NCI-H748 treated with DMSO at 0.1 percent for 48 hours (cell line): ENCODE measurements around the gene MSRB3.
A peak's percentile ranks its signal among the peaks of the same experiment; 100 is the strongest.
"Not testable (repeated sequence)": the region's sequence is repeated elsewhere in the genome, so short reads cannot be mapped to it uniquely, and the experiment has no call there.

Experiments
- DNase-seq: peaks from one replicate; lab custom pipeline; 2025; lab: John Stamatoyannopoulos, UW

MSRB3 gene

DNA sequence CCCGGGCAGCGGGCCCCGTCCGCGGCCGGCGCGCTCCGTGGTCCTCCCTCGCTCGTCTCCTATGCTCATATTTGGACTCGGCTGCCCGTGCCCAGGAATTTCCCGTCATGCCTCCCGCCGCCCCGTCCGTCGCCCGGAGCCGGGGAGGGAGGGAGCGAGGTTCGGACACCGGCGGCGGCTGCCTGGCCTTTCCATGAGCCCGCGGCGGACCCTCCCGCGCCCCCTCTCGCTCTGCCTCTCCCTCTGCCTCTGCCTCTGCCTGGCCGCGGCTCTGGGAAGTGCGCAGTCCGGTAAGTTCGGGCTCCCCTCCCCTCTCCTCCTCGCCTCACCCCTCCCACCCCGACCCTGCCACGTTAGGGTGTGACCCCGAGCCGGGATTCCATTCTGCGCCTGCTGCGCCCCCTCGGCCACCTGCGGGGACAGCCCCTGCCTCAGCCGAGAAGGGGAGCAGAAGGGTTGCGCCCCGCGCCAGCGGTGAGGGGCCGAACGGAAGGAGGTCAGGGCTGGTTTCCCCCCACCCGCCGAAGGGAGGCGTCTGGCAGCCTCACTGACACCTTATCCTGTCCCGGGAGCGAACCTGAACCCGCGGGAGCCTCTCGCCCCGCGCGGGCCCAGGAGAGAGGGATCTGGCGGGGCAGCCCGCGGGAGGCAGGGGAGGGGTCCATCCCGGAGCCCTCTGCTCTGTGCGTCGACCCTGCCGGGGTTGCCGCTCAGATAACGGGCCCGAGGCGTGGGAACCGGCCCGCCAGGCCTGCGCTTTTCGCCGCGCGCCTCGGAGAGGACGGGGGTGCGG lies at the start of gene MSRB3:
TSS of gene MSRB3 (plus strand) at position 108 of the 793 bp plus-strand sequence. CDS start 29,897 bp downstream, outside the sequence.
- peak; percentile 5 for DNase-seq

DNA sequence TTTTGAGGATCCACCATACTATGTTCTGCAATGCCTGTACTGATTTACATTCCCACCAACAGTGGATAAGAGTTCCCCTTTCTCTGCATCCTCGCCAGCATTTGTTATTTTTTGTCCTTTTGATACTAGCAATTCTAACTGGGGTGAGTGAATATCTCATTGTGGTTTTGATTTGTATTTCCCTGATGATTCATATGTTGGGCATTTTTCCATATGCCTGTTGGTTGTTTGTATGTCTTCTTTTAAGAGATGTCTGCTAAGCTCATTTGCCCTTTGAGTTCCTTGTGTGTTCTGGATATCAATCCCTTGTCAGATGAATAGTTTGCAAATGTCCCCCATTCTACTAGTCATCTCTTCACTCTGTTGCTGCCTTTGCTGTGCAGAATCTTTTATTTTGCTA lies 49.0 kb upstream of the MSRB3 start:
- no peak for DNase-seq

DNA sequence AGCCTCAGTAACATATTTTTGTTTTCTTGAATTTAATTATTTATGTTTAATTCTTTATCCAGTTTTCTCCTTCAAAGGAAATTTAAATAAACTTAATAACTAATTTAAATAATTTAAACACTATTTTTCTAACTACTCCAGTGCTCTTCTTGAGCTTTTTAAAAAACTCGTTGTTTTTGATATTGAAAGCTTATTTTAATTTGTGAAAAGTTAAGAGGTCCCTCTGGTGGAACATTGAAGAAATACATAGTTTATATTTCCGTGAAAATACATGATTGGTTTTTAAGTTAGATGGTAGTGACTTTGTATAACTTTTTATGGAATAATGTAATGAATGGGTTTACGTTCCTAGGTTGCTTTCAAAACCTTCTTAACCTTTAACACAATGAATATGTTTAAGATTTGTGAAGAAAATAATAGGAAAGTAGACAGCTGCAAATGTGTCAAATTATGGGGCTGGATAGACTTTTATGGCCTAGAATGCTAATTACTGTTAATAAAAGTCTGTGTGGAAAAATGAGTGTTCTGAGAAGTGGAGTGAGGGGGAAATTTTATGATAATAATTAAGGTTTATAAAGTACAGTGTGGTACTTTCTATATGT lies 45.9 kb upstream of the MSRB3 start:
- DNase-seq = no peak

DNA sequence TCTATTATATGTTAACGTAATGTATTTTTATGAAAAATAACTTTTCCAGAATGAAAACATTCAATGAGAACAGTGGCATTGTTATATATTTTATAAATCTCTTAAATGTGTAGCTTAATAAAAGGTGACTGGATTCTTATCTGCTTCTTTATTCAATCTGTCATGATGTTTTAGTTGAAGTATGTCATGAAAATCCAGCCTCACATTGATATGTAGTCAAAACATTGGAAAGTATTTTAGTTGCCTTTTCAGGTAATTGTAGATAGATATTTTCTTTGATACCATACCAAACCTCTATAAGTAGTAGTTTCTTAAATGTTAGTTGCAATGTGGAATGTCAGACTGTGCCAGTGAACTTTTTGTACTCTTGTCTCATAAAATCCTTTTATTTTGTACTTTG lies 41.3 kb upstream of the MSRB3 start:
- DNase-seq = no peak

DNA sequence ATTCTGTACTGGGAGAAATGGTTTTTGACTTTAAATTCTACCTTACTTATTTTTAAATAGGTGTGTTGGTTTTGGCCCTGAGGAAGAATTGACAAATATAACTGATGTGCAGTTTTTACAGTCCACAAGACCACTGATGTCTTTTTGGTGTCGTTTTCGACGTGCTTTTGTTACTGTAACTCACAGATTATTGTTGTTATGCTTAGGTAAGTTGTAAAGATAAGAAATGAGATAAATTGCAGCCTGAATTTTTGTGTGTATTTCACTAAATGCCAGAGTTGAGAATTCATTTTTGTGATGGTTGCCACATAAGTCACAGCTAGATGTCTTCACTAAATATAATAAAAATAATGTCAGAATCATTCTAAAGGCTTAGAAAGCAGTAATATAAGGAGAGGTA lies 39.9 kb upstream of the MSRB3 start:
- no peak for DNase-seq

DNA sequence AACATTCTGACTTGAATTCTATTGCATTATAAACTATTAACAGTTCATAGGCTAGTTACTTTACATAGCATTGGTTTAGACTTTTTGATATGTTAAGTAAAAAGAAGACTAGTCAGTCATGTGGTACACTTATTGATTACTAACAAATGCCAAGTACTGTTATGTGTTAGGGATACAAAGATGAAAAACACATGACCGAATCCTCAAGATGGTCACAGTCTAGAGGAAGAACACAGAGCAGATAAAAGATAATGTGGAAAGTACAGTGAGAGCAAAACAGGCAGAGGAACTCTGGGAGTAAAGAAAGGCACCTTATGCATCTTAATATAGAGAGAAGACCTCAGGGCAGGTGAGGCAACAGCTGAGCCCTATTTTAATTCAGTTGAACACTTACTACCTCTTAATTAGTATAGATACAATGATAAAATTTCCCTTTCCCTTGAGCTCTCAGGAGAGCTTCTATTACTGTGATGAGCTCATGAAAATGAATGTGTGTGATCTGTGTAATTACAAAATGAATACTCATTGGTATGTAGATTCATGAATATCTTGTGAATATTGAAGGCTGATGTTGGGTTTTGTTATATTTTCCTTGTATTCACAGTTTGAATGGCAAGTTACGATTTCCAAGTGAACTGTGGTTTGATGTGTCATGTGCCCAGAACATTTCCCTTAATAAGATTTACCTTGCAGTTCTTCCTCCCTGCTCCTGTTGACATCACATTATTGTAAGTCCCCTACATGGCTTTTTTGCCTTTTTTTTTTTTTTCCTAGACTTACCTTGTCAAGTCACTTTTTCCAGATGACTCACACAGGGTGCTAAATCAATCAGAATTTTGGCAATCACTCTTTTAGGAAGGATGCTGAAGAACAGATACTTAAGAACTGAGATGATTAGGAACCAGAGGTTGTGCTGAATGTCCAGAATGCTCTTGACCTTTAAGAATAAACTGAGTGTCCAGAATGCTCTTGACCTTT lies 29.5 kb upstream of the MSRB3 start:
- no peak for DNase-seq

DNA sequence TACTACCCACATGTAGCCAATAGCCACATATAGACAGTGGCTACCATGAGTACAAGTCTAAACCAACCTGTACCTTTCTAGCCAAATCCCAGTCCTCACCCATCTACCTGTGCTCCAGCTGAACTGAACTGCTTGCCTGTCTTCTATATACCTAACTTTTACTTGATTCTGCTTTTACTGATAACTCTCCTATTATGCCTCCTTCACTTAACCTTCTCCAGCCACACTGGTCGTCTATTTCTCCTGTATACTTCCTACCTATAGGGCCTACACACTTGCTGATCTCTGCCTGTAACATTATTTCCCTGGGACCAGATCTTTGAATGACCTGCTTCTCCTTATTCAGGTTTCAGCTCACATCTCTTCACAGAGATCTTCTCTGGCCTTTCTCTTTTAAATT lies 26.0 kb upstream of the MSRB3 start:
- DNase-seq = no peak

DNA sequence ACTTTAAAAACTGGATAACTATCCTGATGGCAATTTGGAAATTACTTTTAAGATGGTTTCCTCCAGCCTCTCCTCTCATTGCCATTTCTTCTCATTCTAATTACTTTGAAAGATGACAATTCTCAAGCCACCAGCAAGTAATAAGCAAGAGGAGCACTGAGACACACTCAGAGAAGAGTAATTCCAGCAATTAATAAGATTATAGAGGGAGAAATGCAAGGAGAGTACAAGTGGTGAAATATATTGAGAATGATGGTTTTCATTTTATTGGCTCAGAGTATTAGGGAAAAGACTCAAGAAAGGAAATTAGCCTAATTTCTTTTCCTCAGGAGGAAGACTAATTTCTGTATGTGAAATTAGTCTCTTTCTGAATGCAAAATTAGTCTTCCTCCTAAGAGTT lies 20.5 kb upstream of the MSRB3 start:
- no peak for DNase-seq

DNA sequence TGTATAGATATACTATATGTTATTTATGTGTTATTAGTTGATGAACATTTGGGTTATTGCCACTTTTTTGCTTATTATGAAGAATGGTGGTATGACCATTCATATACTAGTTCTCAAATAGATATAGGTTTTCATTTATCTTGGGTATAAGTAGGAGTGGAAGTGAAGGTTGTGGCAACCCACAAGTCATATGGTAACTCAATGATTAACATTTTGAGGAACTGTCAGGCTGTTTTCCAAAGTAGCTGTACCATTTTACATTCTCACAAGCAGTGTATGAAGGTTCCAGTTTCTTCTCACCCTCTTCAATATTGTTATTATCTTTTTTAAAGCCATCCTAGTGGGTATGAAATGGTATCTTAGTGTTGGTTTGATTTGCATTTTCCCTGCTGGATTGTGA lies 19.0 kb upstream of the MSRB3 start:
- DNase-seq = no peak

DNA sequence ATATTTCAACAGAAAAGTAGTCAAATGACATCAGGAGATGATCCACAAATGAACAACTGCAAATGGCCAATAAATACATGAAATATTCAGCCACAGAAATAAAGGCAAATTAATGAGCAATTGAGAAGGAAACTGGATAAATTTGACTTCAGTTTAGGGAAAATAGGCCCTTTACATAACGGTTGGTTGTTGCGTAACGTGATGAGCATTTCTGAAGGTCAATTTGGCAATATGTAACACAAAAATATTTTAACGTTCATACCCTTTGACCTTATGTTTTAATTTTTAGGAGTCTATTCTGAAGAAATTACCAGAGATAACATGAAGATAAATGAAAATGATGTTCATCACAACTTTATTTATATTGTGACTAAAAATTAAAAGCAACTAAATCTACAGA lies 14.7 kb upstream of the MSRB3 start:
- no peak for DNase-seq

DNA sequence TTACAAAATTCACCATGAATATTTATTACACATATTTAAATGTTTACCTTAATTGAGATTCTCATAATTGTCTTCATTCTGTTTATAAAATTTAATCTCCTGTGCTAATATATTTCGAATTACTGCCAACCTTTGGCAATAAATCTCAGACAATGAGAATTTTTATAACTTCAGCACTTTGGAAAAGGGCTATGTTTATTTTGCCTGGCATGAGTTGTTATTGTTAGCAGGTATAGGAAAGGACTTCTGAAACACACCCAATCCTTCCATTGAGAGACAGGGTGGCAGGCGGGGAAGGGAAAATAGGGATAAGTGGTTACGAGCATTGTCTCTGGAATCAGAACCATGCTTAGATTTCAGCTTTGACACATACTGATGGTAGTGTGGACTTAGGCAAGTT lies 12.1 kb upstream of the MSRB3 start:
- peak; percentile 4 for DNase-seq

DNA sequence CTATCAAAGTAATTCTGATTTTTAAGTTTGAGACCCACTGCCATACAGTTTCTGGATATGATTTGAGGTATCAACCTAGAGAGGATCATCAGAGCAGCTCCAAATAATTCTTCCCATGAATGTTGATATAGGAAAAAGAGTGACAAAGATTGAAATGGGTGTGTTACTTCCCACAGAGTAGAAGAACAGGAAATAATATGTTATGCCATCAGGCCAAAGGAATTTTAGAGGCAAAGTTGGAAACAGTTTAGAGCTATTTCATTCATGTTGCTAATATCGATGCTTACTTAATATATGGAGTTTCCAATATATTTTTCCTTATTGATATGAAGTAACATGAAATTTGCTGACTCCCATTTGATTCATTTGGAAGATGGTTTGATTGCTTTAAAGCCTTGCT lies 8.9 kb upstream of the MSRB3 start:
- DNase-seq = no peak

DNA sequence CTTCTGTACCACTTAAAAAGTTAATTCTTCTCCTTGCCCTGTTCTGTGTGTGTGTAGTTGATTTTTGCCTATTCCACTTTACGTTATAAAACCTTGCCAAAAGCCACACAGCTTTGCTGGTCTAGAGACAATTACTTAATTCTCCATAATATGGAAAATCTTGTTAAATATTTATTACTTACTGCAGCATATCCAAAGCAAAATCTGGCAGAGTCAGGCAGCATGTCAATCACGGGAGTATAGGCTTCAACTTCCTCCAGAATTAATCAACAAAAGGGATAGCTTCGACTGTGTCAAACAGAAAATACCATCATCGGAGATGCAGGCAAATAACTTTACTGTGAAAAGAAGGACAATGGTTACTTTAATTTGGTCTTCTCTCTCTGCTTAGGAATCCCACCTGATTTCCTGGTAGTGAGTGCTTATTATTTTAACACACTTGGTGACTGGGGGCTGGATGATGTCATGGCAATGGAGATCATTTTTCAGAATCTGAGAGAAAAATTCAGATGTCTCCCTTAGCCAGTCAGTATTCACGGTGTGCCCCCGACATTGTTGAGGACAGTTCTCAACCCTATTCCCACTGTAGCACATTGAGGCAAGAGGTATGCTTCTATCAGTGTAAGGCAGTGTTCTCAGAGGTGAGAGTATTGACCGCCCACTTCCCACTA lies 3.7 kb upstream of the MSRB3 start:
- DNase-seq = no peak

DNA sequence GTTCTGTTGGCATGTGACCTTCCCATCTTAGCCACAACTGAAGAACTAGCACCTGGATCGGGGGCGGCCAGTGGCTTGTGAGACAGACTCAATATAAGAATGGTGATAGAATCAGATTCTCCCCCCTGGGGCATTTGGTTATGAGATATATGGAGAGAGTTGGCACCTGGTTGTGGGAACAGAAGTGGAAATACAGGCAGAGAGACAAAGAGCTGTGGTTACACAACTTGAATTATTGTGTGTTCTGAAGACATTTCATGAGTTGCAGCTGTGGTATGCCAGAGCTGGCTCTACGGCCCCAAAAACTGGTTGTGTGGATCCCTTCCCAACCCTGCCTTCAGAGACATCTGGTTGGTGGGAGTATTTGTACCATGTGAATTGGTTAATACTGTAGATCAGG lies 2.9 kb upstream of the MSRB3 start:
- no peak for DNase-seq

DNA sequence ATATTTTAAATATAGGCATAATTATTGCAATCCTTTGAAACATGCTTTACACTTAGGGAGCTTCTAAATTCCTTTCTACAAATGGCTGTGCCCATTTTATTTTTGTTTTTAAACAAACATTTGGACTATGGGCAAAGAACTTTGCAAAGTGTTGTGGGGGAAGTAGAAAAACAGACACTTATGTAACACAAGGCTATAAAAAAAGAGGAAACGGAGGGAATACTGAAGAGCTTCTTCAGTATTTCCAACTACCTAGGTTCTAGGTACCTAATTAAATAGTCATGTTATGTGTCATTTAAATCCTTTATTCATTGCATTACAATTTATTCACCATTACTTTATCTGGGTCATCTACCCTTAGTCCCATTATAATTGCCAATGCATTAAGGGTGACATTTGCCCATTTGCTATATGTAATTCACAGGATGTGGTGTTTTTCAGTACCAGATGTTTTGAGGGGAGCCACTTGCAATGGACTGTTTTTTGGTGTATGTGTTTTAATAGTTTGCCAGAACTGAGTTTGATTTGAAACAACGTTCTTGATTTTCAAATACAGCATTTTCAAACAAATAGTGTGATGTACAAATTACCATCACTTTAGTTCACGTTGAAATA lies 1.5 kb upstream of the MSRB3 start:
- no peak for DNase-seq

DNA sequence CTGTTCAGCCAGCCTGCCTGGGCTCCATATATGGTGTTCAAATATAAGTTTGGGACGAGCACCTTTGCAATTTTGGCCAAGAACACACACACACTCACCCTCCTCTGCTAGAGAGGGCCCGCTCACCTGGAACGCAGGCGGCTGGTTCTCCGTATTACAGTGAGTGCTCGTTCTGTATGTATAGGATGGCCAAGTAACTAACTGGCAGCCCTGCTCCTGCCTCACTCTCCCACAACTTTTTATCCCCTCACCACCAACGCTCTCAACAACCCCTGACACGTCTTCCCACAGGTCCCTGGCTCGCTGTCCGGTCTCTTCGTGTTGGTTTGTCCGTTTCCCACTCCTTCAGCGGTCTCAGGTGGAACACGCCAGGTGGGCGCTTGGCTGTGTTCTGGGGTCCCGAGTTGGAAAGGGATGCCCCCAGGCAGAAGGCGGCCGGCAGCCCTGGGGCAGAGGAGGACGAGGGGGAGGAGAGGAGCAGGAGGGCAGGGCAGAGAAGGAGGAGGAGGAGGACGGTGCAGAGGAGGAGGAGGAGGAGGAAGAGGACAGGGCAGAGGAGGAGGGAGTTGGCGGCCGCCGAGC lies 398 bp upstream of the MSRB3 start:
- DNase-seq = no peak

DNA sequence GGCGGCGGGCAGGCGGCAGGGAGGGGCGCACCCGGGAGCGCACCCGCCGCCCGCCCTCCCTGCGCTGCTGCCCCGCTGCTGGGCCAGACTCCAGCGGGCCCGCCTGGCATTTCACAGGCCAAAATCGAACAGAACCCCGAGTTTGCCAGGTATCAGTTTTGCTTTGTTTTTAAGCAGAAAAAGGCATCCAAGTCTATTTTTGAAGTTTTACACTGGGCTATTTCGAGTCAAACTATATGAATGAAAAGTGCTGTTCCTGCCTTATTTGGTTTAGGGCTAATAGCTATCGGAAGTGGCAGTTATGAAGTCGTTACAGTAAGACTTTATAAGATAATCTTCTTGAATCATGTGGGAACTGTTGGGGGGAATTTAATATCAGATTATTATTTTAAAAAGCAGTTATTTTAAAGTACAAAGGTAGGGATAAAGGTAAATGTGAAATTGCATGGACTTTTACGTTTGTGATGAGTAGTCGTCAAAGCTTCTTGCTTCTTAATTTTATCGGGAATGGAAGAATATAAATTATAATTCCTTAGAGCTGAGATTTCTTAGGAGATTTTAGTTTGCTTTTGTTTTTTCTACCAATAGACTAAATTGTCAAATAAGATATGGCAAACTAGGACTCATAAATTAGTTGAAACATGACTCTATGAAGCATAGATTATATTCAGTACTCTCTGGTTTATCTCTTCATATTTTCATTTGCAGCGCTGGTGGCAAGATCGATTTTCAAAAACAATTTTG lies 1.1 kb downstream of the MSRB3 start:
- no peak for DNase-seq

DNA sequence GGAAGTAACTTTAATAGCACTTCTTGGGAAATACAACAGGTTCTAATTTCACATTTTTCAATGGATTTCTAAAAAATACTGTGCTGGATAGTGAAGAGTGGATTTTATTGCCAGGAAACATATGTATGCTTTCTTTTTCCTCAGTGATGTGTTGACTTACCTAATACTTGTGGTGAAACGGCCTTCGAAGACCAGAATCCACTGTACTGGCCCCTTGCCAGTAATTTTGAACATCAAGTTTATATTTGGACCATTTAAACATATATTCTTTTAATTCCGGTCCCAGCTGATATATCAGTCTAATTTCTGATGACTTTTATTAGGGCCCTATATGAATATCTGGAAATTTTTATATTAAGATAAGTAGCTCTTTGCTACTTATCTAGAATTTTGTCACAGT lies 1.8 kb downstream of the MSRB3 start:
- DNase-seq = no peak

DNA sequence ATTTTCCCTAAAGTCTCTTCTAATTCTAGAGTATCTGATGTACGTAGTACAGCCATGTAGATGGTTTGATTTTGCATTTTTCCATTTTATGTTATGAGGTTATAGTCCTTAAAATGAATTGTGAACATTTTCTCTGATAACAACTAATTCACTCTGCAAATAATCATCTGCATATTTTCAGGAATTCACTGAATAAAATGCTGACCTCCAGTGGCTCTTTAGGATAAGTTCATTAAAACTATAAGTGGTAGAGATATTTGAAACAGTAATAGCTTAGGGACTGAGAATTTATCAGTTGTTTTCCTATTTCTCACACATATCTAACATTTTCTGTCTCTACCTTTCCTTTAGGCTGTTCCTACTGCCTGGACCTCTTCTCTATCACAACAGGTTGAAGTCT lies 4.4 kb downstream of the MSRB3 start:
- no peak for DNase-seq

DNA sequence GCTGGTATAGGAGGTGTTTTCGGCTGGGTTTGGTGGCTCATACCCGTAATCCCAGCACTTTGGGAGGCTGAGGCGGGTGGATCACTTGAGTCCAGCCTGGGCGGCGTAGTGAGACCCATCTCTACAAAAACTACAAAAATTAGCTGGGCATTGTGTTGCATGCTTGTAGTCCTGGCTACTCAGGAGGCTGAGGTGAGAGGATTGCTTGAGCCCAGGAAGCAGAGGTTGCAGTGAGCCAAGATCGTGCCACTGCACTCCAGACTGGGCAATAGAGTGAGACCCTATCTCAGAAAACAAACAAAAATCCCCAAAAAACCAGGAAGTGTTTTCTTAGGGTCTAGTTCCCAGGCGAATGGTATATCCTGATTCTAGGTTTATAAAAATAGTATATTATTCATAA lies 7.0 kb downstream of the MSRB3 start:
- DNase-seq = not testable (repeated sequence)

DNA sequence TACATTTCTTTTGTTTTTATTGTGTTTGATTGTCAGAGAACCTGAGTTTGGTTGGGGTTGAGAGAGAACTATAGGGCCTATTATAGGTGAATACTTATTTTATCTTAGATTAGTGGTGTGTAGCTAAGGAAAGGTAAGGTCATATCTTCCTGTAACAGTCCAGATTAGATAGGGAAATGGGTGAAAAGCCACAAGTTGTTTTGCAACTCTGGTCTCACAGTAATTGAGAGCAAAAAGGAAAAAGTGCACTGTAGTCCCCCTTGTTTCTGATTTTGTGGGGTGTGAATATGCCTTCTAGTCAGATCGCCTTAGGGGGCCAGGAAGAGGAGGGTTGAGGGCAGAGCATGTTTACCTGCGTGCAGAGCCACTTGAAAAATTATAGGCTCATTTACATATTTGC lies 8.9 kb downstream of the MSRB3 start:
- no peak for DNase-seq
